22Rv1 (cell line): Measurements from ENCODE around the gene RGS6.

ENCODE experiments used
- H3K27ac ChIP-seq: fragments of 450-650 bp; 2 replicates; pipeline ENCODE4 v1.5.1; 2017
- ZFX ChIP-seq: fragments of 450-650 bp; IDR thresholded peaks from 2 replicates; pipeline ENCODE4 v1.6.1; 2017; ENCODE audit warnings: antibody characterized with exemption, borderline replicate concordance
- TF ChIP-seq, protein P1 (sequence below): fragments of 450-650 bp; IDR thresholded peaks from 2 replicates; pipeline ENCODE4 v1.5.1; 2017; ENCODE audit warnings: mild to moderate bottlenecking

Gene RGS6

DNA sequence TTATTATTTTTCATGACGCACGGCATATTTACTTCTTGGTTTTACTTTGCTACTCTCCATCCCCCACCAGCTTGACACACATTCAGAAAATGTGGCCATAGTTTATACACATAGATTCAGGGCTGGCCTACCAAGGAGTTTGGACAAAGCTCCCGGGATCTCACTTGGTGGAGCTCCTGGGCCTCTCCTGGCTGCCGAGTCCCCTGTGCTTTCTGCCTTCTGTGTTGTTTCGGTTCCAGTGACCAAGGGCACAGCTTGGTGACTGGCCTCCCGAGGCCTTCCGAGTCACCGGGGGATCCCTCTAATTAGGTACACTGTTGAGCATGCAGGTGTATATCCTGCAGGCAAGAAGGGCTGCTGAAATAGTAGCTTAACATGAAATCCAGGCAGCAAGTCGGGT, 63.5 kb downstream of the RGS6 start:
- TF ChIP-seq ZFX, result no peak
- TF ChIP-seq, protein P1, sequence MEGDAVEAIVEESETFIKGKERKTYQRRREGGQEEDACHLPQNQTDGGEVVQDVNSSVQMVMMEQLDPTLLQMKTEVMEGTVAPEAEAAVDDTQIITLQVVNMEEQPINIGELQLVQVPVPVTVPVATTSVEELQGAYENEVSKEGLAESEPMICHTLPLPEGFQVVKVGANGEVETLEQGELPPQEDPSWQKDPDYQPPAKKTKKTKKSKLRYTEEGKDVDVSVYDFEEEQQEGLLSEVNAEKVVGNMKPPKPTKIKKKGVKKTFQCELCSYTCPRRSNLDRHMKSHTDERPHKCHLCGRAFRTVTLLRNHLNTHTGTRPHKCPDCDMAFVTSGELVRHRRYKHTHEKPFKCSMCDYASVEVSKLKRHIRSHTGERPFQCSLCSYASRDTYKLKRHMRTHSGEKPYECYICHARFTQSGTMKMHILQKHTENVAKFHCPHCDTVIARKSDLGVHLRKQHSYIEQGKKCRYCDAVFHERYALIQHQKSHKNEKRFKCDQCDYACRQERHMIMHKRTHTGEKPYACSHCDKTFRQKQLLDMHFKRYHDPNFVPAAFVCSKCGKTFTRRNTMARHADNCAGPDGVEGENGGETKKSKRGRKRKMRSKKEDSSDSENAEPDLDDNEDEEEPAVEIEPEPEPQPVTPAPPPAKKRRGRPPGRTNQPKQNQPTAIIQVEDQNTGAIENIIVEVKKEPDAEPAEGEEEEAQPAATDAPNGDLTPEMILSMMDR, result no peak
- no peak overlapping the region for H3K27ac ChIP-seq

DNA sequence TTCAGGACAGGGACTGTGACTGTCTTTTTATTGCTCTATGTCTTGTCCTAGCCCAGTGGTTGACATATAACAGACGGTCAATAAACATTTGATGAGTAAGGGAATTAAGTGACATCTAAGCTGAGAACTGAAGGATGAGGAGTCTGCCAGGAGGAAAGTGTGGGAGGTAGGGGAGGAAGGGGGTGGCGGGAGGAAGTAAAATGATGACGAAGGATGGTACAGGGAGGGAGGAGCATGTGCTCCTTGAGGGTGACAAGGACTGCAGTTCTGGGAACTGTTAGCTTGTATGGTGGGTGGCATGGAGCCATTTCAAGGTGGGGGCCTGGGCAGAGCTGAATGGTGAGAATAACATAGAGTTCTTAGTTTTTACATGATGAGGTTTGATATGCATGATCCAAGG, 64.4 kb downstream of the RGS6 start:
- no peak for TF ChIP-seq ZFX
- TF ChIP-seq, protein P1, result no peak
- H3K27ac ChIP-seq, result no peak overlapping the region

DNA sequence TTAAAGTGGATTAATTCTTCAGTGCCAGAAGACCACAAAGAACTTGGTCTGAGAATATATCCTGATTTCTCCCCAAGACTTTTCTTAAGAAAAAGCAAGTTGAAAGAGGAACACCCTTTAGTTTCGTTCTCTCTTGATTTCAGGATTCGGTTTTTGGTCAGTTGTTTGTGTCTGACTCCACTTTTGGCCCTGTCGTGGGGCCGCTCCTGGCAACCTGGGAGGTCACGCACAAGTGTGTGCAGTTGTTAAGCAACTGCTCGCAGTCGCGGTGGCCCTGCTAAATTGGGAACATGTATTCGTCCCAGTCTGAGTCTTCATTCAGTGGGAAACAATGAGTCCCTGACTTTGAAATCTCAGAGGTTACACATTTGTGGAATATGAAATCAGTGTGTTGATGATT, 68.7 kb downstream of the RGS6 start:
- no peak for TF ChIP-seq ZFX
- TF ChIP-seq, protein P1, result no peak

DNA sequence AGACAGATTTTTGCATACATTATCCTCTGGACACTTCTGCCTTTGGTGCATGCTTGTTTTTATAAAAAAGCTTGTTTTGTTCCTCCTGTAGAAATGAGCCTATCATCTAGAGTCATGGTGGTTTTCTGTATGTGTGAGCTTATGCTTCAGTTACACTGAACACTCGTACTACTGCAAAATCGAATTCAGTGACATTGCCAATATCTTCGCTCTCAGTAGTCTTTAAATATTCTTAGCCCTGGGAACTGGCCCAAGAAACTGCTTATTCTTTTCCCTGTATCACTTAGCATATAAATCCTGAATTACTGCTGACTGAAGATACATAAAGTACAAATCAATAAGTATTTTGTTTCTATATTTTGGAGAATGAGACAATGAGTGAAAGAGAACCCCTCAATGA, 70.5 kb downstream of the RGS6 start:
- no peak overlapping the region for H3K27ac ChIP-seq

More for the DNA sequence above, 68.7 kb downstream of the RGS6 start:
- H3K27ac ChIP-seq, result no peak overlapping the region

DNA sequence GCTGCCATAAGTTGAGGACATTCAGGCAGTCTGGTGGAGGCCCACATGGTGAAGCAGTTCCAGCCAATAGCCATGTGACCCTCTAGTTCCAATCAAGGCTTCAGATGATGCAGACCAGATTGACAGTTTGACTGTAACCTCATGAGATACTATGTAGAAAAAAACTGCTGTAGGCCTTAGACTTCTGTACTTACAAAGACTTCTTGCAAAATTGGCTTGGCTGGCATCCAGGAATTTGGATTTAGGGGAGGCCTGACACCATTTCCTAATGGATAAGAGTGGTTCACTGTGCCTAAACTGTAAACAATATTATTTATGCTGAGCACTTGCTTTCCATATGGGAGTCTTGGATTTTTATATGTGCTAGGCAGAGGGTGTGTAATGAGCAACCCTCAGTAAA, 76.4 kb downstream of the RGS6 start:
- no peak for TF ChIP-seq ZFX
- TF ChIP-seq, protein P1, result no peak
- H3K27ac ChIP-seq, result no peak overlapping the region

More for the DNA sequence above, 70.5 kb downstream of the RGS6 start:
- no peak for TF ChIP-seq ZFX
- TF ChIP-seq, protein P1, result no peak

DNA sequence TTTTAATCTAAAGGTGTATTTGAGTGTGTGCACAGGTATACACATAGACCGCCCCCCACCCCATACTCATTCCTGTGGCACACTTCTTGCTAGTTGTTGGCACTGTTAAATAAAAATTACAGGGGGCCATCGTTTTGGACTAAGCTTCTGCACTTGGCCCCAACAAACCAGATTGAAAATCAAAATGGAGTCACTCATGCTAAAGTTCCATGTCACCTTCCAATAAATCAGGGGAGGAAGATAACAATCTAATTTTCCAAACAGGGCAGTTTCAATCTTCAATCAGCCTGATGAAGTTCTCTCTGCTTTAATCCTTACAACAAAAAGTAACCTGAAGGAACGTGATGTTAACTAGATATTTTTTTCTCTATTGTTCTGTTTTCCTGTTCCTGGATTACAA, 78.2 kb downstream of the RGS6 start:
- no peak overlapping the region for H3K27ac ChIP-seq
- TF ChIP-seq, protein P1, result no peak
- no peak for TF ChIP-seq ZFX

DNA sequence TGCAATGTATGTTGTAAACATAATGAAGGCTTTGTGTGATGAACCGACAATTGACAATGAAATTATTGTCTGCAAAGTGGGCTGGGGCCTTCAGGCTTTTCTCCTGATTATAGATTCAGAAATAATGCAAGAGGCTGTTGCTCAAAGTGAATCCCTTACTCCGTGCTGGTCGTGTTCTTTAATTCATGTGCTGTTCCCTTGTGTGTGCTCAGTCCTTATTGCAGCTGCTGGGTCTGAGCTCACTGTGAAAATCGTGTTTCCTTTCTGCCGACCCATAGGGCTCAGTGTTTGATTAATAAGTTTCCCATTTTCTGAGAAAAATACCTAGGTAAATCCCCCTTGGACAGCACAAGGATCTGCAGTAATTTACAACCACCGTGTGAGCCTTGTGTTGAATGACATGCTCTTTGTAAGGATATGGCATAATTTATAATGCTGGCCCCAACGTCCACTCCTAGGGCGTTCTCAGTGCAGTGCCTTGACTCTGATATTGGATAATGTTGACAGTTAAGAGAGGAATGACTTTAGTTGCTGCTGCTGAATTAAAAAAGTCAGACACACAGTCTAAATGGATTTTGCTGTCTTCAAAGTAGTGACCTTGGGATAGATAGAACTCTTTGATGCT, 81.6 kb downstream of the RGS6 start:
- H3K27ac ChIP-seq, result no peak overlapping the region
- no peak for TF ChIP-seq ZFX
- TF ChIP-seq, protein P1, result no peak
